ENCODE results near the gene WDR46. TPM values are rescaled to one million over a fixed set of nuclear protein-coding genes. Genes with fewer than 3 reads are reported as not detected.

WDR46 gene
- total and polyA plus RNA-seq, 2 of the 13 experiments (the other 11 are each of a cell fraction or from before 2014, with no cell fraction given) = 47.4 to 105 TPM

GRCh38 chr6:33271468-33272274 lies 17.4 kb downstream of the WDR46 start, which contains the start of the genes RPS18 and VPS52 (continued):
- TF ChIP-seq PRDM15 (CRISPR knock-in tag; IDR thresholded peaks at IDR 0.05) (peak; percentile 89), IRF2 (CRISPR knock-in tag; IDR thresholded peaks at IDR 0.05) (peak; percentile 94), POLR2AphosphoS5 (IDR thresholded peaks at IDR 0.05; ENCODE audit: low read depth, low read length) (peak; percentile 100), ZIK1 (CRISPR knock-in tag; IDR thresholded peaks at IDR 0.05; ENCODE audit: borderline replicate concordance, low read depth) (peak; percentile 77; the same call in 1 of the 2 replicates), MEIS2 (CRISPR knock-in tag; IDR thresholded peaks at IDR 0.05) (peak; percentile 72), SIX1 (CRISPR knock-in tag; IDR thresholded peaks at IDR 0.05; ENCODE audit: borderline replicate concordance) (peak; percentile 51; the same call in 1 of the 2 replicates), DNMT1 (CRISPR knock-in tag; IDR thresholded peaks at IDR 0.05) (no peak), ZNF224 (CRISPR knock-in tag; IDR thresholded peaks at IDR 0.05) (peak; percentile 89), SMAD1 (CRISPR knock-in tag; IDR thresholded peaks at IDR 0.05; ENCODE audit: borderline replicate concordance, low read depth) (no peak; the same call in 1 of the 2 replicates), ZBTB14 (CRISPR knock-in tag; IDR thresholded peaks at IDR 0.05) (peak; percentile 39; the same call in 1 of the 2 replicates), JDP2 (CRISPR knock-in tag; IDR thresholded peaks at IDR 0.05; ENCODE audit: borderline replicate concordance) (no peak), ZNF281 (CRISPR knock-in tag; IDR thresholded peaks at IDR 0.05; ENCODE audit: borderline replicate concordance) (no peak; the same call in 1 of the 2 replicates), MAF1 (CRISPR knock-in tag; IDR thresholded peaks at IDR 0.05; ENCODE audit: borderline replicate concordance) (no peak; the same call in none of the 2 replicates), NFIC (IDR thresholded peaks at IDR 0.05; ENCODE audit: low read length) (peak; percentile 64; the same call in 1 of the 2 replicates), ZNF639 (CRISPR knock-in tag; conservative IDR thresholded peaks at IDR 0.05) (peak; percentile 90), TERF1 (CRISPR knock-in tag; IDR thresholded peaks at IDR 0.05) (0 out of 2 replicates have a peak, but pooled peaks have one; percentile 27), GATAD2A (CRISPR knock-in tag; IDR thresholded peaks at IDR 0.05) (peak; percentile 68)
